GM21360 (cell line): ENCODE results near the gene LASP1NB.
"Not testable (repeated sequence)": the region's sequence is repeated elsewhere in the genome, so short reads cannot be mapped to it uniquely, and the experiment has no call there.

ENCODE experiments used
- ATAC-seq: cut with Tn5 transposase; IDR thresholded peaks from one replicate; pipeline ENCODE4 v1.9.1; 2021; ENCODE audit warnings: mild to moderate bottlenecking, moderate library complexity; ENCODE audit not compliant: unreplicated experiment

The LASP1NB gene

DNA sequence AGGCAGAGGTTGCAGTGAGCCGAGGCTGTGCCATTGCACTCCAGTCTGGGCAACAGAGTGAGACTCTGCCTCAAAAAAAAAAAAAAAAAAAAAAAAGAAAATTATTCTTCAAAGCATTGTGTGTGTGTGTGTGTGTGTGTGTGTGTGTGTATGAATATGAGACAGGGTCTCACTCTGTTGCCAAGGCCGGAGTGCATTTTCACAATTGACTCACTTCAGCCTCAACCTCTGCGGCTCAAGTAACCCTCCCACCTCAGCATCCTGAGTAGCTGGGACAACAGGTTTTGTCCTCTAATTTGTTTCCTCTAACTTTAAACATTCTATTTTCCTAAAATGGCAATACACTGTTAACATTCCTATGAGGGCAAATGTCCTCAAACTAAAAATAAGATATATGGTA is 34.1 kb downstream of the LASP1NB start:
- no peak for ATAC-seq

GRCh38 chr17:38960402-38960801 is 35.0 kb downstream of the LASP1NB start:
- no peak for ATAC-seq

GRCh38 chr17:38961413-38961812 is 36.0 kb downstream of the LASP1NB start:
- ATAC-seq = no peak

DNA sequence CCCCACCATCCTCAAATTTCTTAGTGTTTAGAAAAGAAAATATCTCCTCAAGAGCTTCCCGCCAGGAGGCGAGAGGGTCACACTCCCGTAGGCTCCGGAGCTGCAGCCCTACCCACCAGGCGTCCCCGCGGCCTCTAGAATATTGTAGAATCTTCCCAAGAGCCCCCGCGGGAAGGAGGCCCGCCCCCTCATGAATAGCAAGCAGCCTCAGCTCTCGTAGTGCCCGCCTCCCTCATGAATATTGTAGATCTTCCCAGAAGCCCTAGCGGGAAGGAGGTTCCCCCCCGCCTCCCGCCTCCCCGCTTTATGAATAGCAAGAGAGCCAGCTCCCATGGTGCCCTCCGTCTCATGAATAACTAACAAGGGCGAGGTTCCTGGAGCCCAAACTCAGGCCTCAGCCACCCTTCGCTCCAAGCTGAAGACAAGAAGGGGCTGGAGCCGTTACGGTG is 41.9 kb downstream of the LASP1NB start, which contains the start of gene FBXO47:
Gene FBXO47, minus strand, starts transcription at position 114 of the 449 bp plus-strand sequence. CDS start 4,378 bp downstream, outside the sequence.
- ATAC-seq = no peak

DNA sequence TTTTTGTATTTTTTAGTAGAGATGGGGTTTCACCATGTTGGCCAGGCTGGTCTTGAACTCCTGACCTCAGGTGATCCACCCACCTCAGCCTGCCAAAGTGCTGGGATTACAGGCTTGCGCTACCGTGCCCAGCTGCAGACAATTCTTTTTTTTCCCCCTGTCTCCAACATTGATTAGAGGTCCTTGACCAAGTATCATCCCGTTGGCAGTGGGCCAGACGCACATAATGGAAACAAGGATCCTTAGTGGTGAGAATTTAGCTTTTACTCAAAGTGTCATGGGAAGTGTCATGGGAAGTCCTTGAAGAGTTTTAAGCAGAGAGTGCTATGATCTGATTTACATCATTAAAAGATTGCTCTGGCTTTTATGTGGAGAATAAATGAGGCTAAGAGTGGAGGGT is 43.9 kb downstream of the LASP1NB start:
- ATAC-seq = no peak

- no peak for ATAC-seq
Observed at GRCh38 chr17:38970128-38970527, 44.7 kb downstream of the LASP1NB start.

- ATAC-seq = no peak
Observed at GRCh38 chr17:38970804-38971203, 45.4 kb downstream of the LASP1NB start.

- ATAC-seq = not testable (repeated sequence)
Observed at GRCh38 chr17:38976187-38976551, 50.8 kb downstream of the LASP1NB start.

GRCh38 chr17:38978180-38978579 is 52.8 kb downstream of the LASP1NB start:
- ATAC-seq = no peak
